GM21723 (cell line): ENCODE results near the gene RAD9A.
A peak's percentile ranks its signal among the peaks of the same experiment; 100 is the strongest.

Experiments
- ATAC-seq: cut with Tn5 transposase; IDR thresholded peaks from one replicate; pipeline ENCODE4 v1.9.1; 2021; ENCODE audit warnings: mild to moderate bottlenecking, moderate library complexity; ENCODE audit not compliant: unreplicated experiment

RAD9A gene

GRCh38 chr11:67373648-67374570 is 17.9 kb upstream of the RAD9A start:
- ATAC-seq = no peak

GRCh38 chr11:67374571-67375281 is 17.1 kb upstream of the RAD9A start:
- ATAC-seq = no peak

GRCh38 chr11:67375320-67376055 is 16.3 kb upstream of the RAD9A start:
- no peak for ATAC-seq

GRCh38 chr11:67376063-67376820 is 15.5 kb upstream of the RAD9A start:
- no peak for ATAC-seq

GRCh38 chr11:67376873-67377808 is 14.6 kb upstream of the RAD9A start:
- no peak for ATAC-seq

GRCh38 chr11:67378544-67378943 is 13.2 kb upstream of the RAD9A start:
- no peak for ATAC-seq

GRCh38 chr11:67379061-67380058 is 12.4 kb upstream of the RAD9A start:
- no peak for ATAC-seq

GRCh38 chr11:67381244-67381972 is 10.4 kb upstream of the RAD9A start:
- no peak for ATAC-seq

- no peak for ATAC-seq
Measured at GRCh38 chr11:67382276-67383136, 9.3 kb upstream of the RAD9A start.

DNA sequence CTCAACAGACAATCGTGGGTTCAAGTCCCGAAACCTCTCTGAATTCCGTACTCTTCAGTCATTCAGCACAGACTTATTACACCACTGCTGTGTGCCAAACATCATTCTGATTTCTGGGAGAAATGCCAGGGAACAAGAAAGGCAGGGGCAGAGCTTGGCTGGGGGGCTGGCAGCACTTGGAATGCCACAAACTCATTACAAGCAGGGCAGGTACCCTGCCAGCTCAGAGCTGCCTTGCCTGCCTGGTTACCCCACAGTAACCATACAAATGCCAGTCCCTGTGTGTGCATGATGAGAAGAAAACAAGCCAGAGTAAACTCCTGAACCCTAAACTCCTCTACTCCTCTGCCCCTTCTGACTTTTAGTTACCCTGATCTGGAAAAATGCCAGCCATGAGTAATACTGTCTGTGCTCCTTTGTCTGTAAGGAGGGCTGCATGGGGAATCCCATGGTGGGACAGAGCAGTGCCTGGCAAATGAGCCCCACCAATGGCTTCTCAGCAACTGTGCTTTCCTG is 6.9 kb upstream of the RAD9A start:
- no peak for ATAC-seq

GRCh38 chr11:67387069-67387468 is 4.7 kb upstream of the RAD9A start:
- no peak for ATAC-seq

DNA sequence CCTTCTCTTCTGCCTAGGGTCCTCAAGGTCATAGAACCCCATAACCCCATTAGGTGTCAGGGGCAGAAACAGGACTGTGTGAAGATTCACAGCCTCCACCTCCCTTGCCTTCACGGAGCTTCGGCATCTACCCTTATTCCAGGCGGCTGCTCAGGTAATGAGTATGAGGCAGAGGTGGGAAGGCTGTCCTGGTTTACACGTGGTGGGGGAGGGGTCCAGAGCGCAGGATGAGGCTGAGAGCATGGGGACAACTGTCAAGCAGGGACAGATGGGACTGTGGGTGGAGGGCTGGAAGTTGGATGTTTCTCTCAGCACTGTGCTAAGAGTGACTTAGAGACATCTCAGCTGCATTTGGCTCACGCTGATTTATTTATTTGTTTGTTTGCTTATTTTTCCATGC is 4.3 kb upstream of the RAD9A start:
- no peak for ATAC-seq

- ATAC-seq = no peak
Measured at GRCh38 chr11:67389477-67389876, 2.3 kb upstream of the RAD9A start.

DNA sequence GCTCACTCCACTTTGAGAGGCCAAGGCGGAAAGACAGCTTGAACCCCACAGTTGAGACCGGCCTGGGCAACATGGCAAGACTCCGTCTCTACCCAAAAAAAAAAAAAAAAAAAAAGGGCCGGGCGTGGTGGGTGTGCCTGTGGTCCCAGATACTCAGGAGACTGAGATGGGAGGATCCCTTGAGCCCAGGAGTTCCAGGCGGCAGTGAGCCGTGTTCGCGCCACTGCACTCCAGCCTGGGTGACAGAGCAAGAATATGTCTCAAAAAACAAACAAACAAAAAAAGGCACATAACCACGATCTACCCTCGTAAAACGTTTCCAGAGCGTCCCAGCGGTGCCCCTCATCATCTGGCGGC is 861 bp upstream of the RAD9A start:
- no peak for ATAC-seq

DNA sequence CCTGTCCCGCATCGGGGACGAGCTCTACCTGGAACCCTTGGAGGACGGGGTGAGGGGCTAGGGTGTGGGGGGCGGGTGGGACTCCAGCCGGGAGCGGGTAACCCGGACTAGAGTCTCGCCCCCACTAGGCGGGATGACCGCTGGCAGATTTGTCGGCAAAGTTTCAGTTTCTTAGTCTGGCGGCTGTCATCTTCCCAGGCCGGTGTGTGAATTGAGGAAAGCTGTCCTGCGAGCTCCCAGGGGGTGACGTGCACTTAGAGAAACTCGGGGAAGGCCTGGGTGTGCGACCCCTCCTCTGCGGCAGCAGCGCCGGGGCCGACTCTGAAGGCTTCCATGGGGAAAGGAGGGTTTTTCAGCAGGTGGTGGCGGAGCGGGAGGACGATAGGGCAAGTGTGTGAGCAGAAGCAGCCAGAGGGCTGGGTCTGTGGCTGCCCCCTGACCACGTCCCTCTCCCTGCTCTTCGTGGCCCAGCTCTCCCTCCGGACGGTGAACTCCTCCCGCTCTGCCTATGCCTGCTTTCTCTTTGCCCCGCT is 463 bp downstream of the RAD9A start:
- ATAC-seq = peak; percentile 22

DNA sequence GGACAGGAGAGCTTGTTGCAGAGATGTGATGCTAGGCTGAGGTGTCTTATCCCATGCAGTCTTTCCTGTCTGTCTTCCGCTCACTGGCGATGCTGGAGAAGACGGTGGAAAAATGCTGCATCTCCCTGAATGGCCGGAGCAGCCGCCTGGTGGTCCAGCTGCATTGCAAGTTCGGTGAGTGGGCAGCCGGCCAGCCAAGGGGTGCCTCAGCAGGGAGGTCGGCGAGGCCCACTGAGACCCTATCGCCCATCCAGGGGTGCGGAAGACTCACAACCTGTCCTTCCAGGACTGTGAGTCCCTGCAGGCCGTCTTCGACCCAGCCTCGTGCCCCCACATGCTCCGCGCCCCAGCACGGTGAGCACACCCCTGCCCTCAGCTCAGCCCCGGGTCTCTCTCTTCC is 1.7 kb downstream of the RAD9A start:
- no peak for ATAC-seq
